ENCODE results near the gene MYH2.

Gene MYH2

DNA sequence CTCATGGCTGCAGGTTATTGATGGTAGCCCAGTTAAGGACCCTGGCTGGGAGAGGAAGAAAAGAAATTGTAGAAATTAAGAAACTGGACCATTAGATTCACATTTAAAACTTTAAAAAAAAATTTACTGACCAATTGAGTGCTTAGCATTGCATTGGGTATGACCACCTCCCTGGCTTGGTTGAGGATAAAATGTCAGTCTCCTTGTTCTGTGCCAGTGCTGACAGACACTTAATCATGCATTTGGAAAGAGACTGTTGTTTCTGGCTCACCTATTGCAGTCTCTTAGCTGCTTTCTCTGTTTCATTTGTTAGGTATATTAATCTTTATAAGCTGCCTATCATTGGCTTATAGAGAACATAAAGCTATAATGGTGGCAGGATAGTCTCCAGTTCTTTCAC, 32.8 kb downstream of the MYH2 start:
- in situ Hi-C loops (cut with MboI; ENCODE audit: low sequenced_read_pairs), result no loop called here

DNA sequence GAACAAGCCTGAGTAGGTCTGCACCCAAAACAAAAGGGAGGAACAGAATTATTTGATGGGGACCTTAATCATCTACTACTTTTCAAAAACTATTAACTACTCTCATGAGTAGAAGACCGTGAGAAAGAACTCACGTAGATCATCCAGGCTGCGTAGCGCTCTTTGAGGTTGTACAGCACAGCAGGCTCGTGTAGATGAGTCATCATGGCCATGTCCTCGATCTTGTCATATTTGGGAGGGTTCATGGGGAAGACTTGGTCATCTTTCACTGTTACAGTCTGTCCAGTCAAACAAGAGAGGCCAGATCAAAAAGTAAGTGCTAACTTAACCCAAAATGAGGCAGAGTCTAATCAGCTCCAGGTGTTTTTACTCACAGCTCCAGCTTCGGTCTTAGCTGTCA, 33.4 kb downstream of the MYH2 start:
- in situ Hi-C loops (cut with MboI; ENCODE audit: low sequenced_read_pairs), result no loop called here

DNA sequence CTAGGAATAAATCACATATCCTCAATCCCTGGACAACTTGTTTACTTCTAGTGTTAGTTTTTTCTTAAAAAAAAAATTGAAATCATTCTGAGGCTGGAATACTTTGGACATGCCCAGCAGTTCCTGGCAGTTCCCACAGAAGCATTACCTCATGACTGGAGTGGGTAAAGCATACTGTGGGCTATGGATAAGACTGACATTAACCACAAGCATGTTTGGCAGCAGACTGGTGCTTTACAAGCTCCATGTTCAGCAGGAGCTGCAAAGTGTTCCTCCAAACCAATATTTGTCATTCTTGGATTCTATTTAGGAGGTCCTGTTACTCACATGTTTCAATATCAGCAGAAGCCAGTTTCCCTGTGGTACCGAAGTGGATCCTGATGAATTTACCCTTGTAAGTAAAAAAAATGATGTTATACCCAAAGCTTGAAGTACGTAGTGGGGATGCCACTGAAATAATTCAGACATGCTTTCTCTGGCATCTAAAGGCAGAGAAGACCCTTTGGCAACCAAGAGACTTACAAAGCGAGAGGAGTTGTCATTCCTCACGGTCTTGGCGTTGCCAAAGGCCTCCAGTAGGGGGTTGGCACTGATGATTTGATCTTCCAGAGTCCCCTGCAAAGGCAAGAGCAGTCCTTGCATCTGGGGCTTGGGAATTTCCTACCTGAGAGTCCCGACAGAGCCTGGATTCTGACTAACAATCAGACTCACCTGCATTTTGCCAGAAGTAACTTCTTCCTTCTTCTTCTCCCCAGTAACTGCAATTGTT, 36.0 kb downstream of the MYH2 start:
- in situ Hi-C loops (cut with MboI; ENCODE audit: low sequenced_read_pairs), result no loop called here

DNA sequence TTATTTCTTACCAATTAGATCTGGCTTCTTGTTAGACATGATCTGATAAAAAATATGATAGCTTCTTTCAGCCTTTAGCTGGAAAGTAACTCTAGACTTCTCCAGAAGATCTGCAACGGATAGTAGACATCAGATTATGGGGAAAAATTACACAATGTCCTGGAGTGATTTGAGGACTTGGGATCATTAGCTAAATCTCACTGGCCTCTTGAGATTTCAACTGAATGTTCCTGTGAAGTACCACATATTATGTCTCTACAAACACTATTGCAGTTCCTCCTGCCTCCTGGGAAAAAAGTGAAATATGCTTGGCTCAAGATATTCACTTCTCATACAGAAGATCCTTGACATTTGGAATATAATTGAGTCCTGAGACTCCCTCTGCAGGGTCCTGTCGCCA, 36.6 kb downstream of the MYH2 start:
- in situ Hi-C loops (cut with MboI; ENCODE audit: low sequenced_read_pairs), result no loop called here

DNA sequence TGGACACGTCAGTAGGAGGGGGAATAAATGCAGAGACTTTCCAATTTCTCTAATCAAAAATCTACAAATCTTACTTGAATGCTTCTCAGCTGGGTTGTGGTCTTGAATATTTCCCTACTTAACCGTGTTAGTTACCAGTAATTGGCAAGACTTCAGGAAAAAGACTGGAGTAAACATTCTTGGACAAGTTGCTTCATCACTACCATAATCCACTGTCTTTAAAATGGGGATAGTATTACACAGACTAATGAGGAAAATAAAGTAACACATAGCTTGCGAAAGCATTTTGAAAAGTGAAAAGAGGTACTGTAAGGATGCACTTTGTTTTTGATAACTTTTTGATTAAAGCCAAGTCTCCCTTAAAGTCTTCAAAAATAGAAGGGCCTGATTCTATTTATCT, 49.5 kb downstream of the MYH2 start:
- in situ Hi-C loops (cut with MboI; ENCODE audit: low sequenced_read_pairs), result no loop called here

DNA sequence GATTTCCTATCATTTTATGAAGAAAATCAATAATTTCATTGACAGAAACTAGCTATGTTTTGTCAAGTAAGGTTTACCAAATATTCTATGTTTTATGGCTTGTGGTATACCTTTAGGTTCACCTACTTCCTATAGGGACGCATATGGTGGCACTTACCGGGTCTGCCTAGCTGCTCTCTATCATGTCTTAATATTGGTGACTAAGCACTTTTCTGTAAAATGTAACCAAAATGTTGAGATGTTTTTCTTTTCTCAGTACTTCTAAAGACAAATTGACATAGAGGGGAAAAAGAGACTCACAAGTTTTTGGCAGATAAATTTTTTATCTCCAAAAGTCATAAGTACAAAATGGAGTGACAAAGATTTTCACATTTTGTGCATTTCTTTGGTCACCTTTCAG, 57.5 kb downstream of the MYH2 start:
- in situ Hi-C loops (cut with MboI; ENCODE audit: low sequenced_read_pairs), result no loop called here

DNA sequence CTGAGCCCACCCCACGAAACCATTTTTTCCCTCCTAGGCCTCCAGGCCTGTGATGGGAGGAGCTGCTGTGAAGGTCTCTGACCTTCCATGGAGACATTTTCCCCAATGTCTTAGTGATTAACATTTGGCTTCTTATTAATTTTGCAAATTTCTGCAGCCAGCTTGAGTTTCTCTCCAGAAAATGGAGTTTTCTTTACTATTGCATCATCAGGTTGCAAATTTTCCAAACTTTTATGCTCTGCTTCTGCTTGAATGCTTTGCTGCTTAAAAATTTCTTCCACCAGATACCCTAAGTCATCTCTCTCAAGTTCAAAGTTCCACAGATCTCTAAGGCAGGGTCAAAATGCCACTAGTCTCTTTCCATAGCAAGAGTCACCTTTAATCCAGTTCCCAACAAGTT, 67.2 kb downstream of the MYH2 start:
- in situ Hi-C loops (cut with MboI; ENCODE audit: low sequenced_read_pairs), result no loop called here

DNA sequence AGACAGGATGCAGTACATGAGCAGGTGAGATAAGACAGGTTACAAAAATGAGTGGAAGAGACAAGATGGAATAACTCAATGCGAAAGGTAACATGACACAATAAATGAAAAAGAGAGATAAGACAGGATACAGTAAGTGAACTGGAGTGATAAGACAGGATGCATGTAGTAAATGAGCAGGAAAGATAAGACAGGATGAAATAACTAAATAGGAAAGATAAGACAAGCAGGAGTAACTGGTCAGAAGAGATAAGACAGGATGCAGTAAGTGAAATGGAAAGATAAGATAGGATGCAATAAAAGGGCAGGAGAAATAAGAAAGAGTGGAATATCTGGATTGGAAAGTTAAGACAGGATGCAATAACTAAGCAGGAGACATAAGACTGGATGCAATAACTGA, 71.8 kb downstream of the MYH2 start:
- in situ Hi-C loops (cut with MboI; ENCODE audit: low sequenced_read_pairs), result no loop called here

DNA sequence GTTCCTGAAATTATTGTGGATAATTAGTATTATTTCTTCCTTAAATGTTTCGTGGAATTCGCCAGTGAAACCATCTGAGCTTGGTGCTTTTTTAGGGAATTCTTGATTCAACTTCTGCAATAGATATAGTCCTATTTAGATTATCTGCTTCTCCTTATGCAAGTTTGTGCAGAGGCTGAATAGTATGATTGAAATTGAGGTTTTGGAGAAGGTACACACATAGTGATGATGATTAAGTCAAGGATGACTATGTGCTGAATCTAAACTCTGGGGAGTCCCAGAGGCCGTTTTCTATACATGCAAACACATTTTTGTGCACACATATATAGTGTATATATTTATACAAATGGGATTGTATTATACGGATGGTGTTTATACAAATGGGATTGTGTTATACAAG, 74.9 kb downstream of the MYH2 start:
- in situ Hi-C loops (cut with MboI; ENCODE audit: low sequenced_read_pairs), result no loop called here

DNA sequence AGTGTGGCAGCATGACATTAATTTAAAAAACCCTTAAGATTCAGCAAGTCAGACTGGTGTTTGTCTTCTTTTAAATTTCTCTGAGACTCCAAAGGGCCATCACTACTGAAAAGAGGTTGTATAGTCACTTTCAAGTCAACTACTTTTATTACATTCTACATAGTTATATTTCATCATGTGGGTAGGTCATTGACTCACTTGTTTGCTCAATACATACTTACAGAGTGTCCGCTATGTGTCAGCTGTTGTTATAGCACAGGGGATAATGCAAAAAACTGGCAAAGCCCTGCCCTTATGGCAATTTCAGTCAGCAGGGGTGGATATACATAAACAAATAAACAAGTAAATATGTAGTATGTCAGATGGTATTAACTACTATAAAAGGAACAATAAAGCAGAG, 77.6 kb downstream of the MYH2 start:
- in situ Hi-C loops (cut with MboI; ENCODE audit: low sequenced_read_pairs), result no loop called here
